Thyroid gland (tissue), 4 donors: ENCODE measurements around the gene HOXD10.

Experiments used
- CTCF ChIP-seq, 6 experiments: fragments of 200-600 bp in 3 of 6; fragments of 450-650 bp in 3 of 6; sonication (generic) in 3 of 6; IDR thresholded peaks; one replicate each; pipeline ENCODE4 v1.5.1; 2016 to 2019; ENCODE audit warnings: antibody characterized with exemption in 6 of 6, mild to moderate bottlenecking in 2 of 6, inconsistent platforms in 1 of 6, moderate library complexity in 1 of 6
- POLR2A ChIP-seq, 2 donors: fragments of 450-650 bp; IDR thresholded peaks; one replicate each; pipeline ENCODE4 v1.6.1; 2017; ENCODE audit warnings: antibody characterized with exemption in 2 of 2, mild to moderate bottlenecking in 2 of 2, moderate library complexity in 1 of 2

DNA sequence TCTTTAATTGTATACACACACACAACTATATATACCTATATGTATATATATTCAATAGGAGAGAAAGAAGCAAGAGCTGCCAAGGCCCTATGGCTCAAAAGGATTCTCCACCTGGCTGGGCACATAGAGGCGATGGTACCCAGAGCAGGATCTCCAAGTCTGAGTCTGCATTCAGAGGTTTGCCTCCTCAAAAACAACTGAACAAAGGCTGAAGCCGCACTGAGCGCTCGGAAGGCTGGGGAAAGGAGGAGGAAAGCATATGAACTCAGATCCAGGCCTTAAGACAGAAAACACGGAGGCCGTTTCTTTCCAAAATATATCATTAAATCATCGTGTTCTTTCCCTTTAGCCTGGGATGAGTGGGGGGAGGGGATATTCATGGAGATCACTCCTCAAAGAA is 13.4 kb upstream of the HOXD10 start:
- TF ChIP-seq CTCF (IDR thresholded peaks at IDR 0.05) = no peak
- TF ChIP-seq POLR2A (IDR thresholded peaks at IDR 0.05) = no peak
